GM21737 (cell line): ENCODE data around the gene RAG1.
"Not testable (repeated sequence)": the region's sequence is repeated elsewhere in the genome, so short reads cannot be mapped to it uniquely, and the experiment has no call there.

Experiments
- ATAC-seq: cut with Tn5 transposase; IDR thresholded peaks from one replicate; pipeline ENCODE4 v1.9.1; 2021; ENCODE audit warnings: mild to moderate bottlenecking, moderate library complexity; ENCODE audit not compliant: unreplicated experiment

The RAG1 gene

GRCh38 chr11:36567694-36568093 lies at the start of gene RAG1:
Gene RAG1, plus strand, starts transcription at chr11:36568007. Its CDS starts 5,298 bp downstream, at chr11:36573305.
- ATAC-seq: no peak

DNA sequence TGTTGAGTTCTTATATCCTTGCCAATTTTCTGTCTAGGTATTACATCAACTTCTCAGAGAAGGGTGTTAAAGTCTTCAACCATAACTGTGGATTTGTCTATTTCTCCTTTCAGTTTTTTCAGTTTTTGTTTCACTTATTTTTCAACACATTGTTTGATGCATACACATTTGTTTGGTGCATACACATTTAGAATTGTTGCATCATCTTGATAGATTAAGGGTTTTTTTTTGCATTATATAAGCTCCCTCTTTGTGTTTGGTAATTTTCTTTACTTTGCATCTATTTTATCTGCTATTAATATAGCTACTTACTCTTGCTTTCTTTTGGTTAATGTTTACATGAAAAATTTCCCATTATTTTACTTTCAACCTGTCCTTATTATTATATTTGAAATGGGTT lies 37.0 kb upstream of the RAG1 start:
- ATAC-seq: no peak

DNA sequence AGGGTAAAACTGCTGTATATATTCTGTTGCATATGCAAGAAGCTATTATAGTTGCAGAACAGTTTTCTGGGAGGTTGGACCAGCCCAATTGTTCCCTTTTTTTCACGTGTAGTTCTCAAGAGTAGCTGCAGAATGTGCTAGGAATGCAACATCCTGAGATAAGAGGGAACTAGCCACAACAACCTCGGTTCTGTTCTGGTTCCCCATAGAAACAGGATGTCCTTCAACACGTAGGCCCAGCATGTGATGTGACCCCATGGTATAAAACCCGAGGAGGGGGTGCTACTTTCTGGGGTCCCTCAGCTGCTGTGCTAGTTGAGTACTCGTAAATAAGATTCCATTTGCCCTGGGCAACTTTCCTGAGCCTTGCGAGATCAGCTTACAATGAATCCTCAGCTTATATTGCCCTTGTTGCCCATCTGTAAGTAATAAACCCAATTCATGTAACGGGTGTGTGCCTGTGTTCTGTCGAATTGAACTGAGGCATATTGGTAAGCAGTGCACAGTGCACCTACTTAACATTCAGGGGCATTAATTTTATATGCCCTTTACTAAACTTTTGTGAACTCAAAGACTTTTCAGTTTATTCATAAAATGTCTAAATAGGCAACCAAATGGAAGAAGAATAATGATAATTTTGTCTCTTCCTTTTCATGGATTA lies 34.7 kb upstream of the RAG1 start:
- no peak for ATAC-seq

- no peak for ATAC-seq
Measured at GRCh38 chr11:36534276-36534840, 33.4 kb upstream of the RAG1 start.

DNA sequence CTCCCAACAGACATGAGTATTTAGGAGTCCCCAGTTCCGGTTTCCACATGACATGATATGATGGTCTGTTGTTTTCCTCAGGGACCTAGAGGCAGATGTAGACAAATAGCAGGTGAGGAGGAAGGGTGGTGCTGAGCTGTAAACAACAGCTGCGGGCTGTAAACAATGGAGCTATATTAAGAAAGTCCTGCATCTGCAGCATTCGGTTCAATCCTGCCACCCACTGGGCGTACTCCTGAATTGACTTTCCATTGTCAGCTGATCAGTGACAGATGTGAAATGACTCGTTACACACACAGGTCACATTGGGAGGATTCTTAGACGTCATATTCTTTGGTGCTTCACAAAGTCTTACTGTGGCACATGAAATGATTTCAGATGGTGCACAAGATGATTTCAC lies 26.8 kb upstream of the RAG1 start:
- ATAC-seq: peak; percentile 98

GRCh38 chr11:36550385-36551115 lies 17.3 kb upstream of the RAG1 start:
- no peak for ATAC-seq

- ATAC-seq: not testable (repeated sequence)
Measured at GRCh38 chr11:36557390-36557789, 10.4 kb upstream of the RAG1 start.

- ATAC-seq: no peak
Measured at GRCh38 chr11:36557991-36558390, 9.8 kb upstream of the RAG1 start.

DNA sequence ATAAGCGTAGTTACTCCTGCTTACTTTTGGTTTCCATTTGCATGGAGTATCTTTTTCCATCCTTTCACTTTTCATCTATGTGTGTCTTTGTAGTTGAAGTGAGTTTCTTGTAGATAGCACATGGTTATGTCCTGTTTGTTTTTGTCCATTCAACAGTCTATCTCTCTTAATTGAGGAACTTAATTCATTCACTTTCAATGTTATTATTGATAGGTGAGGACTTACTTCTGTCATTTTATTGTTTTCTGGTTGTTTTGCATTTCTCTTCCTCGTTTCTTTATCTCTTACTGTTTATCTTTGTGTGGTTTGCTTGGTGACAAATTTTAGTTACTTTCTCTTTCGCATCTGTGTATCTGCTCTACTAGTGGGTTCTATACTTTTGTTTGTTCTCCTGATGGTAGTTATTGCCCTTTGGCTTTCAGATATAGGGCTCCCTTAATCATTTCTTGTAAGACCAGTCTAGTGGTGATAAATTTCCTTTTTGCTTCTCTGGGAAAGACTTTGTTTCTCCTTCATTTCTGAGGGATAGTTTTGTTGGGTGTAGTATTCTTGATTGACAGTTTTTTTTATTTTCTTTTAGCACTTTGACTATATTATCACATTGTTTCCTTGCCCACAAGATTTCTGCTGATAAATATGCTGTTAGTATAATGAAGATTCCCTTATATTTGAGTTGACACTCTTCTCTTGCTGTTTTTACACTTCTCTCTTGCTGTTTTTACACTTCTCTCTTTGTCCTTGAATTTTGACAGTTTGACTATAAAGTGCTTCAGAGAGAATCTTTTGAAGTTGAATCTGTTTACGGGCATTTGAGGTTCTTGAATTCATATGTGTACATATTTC lies 9.0 kb upstream of the RAG1 start:
- ATAC-seq: peak; percentile 78

DNA sequence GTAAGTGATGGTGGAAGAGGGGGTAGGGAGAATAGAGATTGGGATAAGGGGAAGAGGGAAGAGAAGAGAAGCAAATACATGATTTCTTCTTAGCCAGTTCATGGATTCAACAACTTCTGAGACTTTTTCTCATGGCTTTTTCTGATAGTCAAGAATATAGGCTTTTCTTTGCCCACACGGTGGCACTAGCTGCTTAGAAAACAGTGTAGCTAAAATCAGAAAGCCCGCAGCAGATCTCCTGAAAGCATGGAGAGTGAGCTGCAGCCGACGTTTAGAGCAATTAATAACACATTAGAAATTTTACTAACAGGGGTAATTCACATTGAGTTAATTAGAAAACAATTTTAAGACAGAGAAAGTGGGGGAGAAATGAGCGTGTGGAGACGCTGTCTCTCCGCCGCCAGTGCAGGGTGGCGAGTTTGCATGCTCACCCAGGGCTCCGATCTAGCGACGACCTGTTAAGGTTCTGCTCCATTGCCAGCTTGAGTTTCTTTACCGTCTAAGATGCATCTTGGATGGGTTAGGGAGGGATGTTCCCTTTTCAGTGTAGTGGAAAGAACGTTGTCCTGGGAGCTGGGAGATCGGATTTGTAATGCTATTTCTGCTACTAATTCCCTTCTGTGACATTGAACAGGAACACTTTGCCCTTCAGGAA lies 3.3 kb upstream of the RAG1 start:
- no peak for ATAC-seq

- no peak for ATAC-seq
Measured at GRCh38 chr11:36565031-36565610, 2.7 kb upstream of the RAG1 start.

DNA sequence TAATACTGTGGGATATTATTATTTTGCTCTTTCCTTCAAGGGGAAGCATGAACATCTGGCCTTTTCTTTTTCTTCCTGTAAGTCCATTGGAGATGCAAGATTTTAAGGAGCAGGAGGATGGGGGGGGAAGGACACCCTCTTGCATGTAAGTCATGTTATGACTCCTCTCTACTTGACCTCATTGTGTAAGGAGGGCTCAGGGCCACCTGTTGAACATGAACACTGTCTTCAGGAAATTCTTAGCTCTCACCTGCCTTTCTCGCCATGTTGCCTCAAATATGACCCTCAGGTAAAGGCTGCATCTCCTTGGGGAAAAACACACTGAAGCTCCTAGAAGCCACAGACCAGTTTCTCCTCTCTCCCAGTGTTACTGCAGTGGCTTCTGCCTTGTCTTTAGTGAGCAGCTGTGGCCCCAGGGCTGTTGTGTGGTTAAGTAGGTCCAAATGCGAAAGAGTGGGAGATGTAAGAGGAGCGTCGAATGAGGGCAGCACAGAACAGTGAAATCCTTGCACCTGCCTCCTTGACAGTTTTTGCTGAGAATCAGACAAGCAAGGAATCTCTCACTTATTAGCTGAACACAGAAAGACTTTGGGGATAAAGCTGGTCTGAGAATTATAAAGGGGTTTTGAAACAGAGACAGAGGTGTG lies 1.3 kb upstream of the RAG1 start:
- ATAC-seq: no peak

- no peak for ATAC-seq
Measured at GRCh38 chr11:36569095-36569494, 1.3 kb downstream of the RAG1 start.

DNA sequence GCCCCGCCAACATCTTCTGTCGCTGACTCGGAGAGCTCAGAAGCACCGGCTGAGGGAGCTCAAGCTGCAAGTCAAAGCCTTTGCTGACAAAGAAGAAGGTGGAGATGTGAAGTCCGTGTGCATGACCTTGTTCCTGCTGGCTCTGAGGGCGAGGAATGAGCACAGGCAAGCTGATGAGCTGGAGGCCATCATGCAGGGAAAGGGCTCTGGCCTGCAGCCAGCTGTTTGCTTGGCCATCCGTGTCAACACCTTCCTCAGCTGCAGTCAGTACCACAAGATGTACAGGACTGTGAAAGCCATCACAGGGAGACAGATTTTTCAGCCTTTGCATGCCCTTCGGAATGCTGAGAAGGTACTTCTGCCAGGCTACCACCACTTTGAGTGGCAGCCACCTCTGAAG lies 6.7 kb downstream of the RAG1 start:
- ATAC-seq: no peak

DNA sequence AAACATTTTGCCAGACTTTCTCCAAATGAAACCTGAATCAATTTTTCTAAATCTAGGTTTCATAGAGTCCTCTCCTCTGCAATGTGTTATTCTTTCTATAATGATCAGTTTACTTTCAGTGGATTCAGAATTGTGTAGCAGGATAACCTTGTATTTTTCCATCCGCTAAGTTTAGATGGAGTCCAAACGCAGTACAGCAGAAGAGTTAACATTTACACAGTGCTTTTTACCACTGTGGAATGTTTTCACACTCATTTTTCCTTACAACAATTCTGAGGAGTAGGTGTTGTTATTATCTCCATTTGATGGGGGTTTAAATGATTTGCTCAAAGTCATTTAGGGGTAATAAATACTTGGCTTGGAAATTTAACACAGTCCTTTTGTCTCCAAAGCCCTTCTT lies 9.6 kb downstream of the RAG1 start:
- no peak for ATAC-seq

- no peak for ATAC-seq
Measured at GRCh38 chr11:36577859-36578258, 10.1 kb downstream of the RAG1 start.

DNA sequence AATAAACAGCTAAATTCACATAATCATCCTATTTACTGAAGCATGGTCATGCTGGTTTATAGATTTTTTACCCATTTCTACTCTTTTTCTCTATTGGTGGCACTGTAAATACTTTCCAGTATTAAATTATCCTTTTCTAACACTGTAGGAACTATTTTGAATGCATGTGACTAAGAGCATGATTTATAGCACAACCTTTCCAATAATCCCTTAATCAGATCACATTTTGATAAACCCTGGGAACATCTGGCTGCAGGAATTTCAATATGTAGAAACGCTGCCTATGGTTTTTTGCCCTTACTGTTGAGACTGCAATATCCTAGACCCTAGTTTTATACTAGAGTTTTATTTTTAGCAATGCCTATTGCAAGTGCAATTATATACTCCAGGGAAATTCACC lies 10.7 kb downstream of the RAG1 start:
- no peak for ATAC-seq

GRCh38 chr11:36581536-36581935 lies 13.7 kb downstream of the RAG1 start:
- ATAC-seq: no peak

DNA sequence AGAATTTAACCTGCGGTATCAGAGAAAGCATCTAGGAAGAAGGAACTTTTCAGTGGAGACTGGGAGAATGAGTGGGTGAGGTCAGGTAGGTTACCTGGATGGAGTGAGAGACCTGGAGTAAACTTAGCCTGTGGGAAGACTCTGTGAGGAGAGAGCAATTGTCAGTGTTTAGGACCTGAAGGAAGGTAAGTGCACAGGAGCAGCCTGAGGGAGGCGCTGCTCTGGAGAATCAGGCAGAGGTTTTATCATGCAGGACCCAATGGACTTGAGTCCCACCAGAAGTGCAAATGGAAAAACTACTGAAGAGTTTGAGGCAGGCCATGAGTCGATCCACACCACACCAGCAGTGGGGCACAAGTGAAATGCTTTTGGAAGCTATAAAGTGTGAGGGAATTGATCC lies 15.9 kb downstream of the RAG1 start:
- ATAC-seq: no peak

- no peak for ATAC-seq
Measured at GRCh38 chr11:36586543-36586942, 18.7 kb downstream of the RAG1 start.
